ENCODE results near the gene RETREG3. TPM values are rescaled to one million over a fixed set of nuclear protein-coding genes. Genes with fewer than 3 reads are reported as not detected.

RETREG3 gene
- polyA plus RNA-seq, 1 of the 3 experiments (the other 2 are of a cell fraction) = 13.3 TPM

GRCh38 chr17:42586514-42587230 lies 22.5 kb downstream of the RETREG3 start:
- 89% methylated on average over 7 of the region's 7 CpGs for WGBS (ENCODE audit: low lambda C conversion rate)
- H3K4me3 ChIP-seq (ENCODE audit: low read depth in 2 of 2, low read length in 1 of 2) = no peak overlapping the region
- POLR2A ChIA-PET = no interaction called here
- no peak overlapping the region for H3K9ac ChIP-seq
- DNase-seq = no peak
- no peaks in the 10 kb centered on the region for H3K27me3 ChIP-seq (ENCODE audit: insufficient read depth)
- no peaks in the 10 kb centered on the region for H4K20me1 ChIP-seq (ENCODE audit: insufficient read depth)
- CTCF ChIA-PET = interaction anchor here (0.7 to 4.2 kb wide), 4 partner anchors 8 to 177 kb away, joined by 3 to 26 read pairs (median 4); no protein-coding TSS in a partner anchor
- TF ChIP-seq USF1 (IDR thresholded peaks at IDR 0.05; ENCODE audit: borderline replicate concordance, low read depth) = no peak
- no peak for TF ChIP-seq MEF2A (IDR thresholded peaks at IDR 0.05; ENCODE audit: borderline replicate concordance, low read depth)
- no peak for TF ChIP-seq TAF1 (IDR thresholded peaks at IDR 0.05; ENCODE audit: borderline replicate concordance, low read depth, low read length)
- no peak for TF ChIP-seq GABPA (IDR thresholded peaks at IDR 0.05; ENCODE audit: low read depth)
- no peak for TF ChIP-seq EP300 (IDR thresholded peaks at IDR 0.05; ENCODE audit: borderline replicate concordance in 1 of 2, low read depth in 1 of 2, low read length in 1 of 2)
- no peak for TF ChIP-seq MXI1 (IDR thresholded peaks at IDR 0.05; ENCODE audit: low read depth, low read length)
- H3K4me2 ChIP-seq = no peak overlapping the region
- H3K27ac ChIP-seq (ENCODE audit: low read depth in 2 of 2, low read length in 1 of 2) = no peak overlapping the region
- no peaks in the 10 kb centered on the region for H3F3A ChIP-seq (replicated peaks; ENCODE audit: insufficient read depth)
- peaks cover 13% of the 10 kb centered on the region; the same call in 1 of the 2 replicates for H3K79me2 ChIP-seq (ENCODE audit: insufficient read depth)
- peaks cover 44 to 53% of the 10 kb centered on the region in 2 experiments for H3K36me3 ChIP-seq (replicated peaks in 1 of 2; ENCODE audit: control insufficient read depth in 1 of 2, insufficient read depth in 2 of 2, low read length in 1 of 2)
- H3K4me1 ChIP-seq (ENCODE audit: control insufficient read depth in 1 of 2, insufficient read depth in 2 of 2, low read depth in 1 of 2, low read length in 1 of 2) = no peaks in the 10 kb centered on the region
- H3K9me2 ChIP-seq = no peaks in the 10 kb centered on the region
- no peaks in the 10 kb centered on the region for H3K9me3 ChIP-seq
- H2AFZ ChIP-seq (ENCODE audit: low read depth) = no peak overlapping the region

GRCh38 chr17:42585353-42585752 lies 23.8 kb downstream of the RETREG3 start:
- no peak overlapping the region for H3K4me2 ChIP-seq
- H4K20me1 ChIP-seq (ENCODE audit: insufficient read depth) = no peaks in the 10 kb centered on the region
- ChIA-PET POLR2A (no interaction called here), CTCF (interaction anchor here (1.7 to 1.9 kb wide), 2 partner anchors 16 to 178 kb away, joined by 4 to 5 read pairs; no protein-coding TSS in a partner anchor)
- DNase-seq = no peak
- H3F3A ChIP-seq (replicated peaks; ENCODE audit: insufficient read depth) = peaks cover 1% of the 10 kb centered on the region
- H3K27me3 ChIP-seq (ENCODE audit: insufficient read depth) = no peaks in the 10 kb centered on the region
- H3K27ac ChIP-seq (ENCODE audit: low read depth in 2 of 2, low read length in 1 of 2) = no peak overlapping the region
- H3K4me3 ChIP-seq (ENCODE audit: low read depth in 2 of 2, low read length in 1 of 2) = no peak overlapping the region
- no peak overlapping the region for H2AFZ ChIP-seq (ENCODE audit: low read depth)
- no peaks in the 10 kb centered on the region for H3K9me3 ChIP-seq
- H3K9me2 ChIP-seq = no peaks in the 10 kb centered on the region
- TF ChIP-seq ELF1 (IDR thresholded peaks at IDR 0.05) = no peak
- TF ChIP-seq NFIC (IDR thresholded peaks at IDR 0.05; ENCODE audit: borderline replicate concordance) = no peak
- TF ChIP-seq IRF3 (IDR thresholded peaks at IDR 0.05; ENCODE audit: low read depth, low read length) = no peak
- TF ChIP-seq MEF2A (IDR thresholded peaks at IDR 0.05; ENCODE audit: borderline replicate concordance, low read depth) = no peak
- TF ChIP-seq REST (IDR thresholded peaks at IDR 0.05; ENCODE audit: low read depth, low read length) = no peak
- no peak for TF ChIP-seq RFX5 (IDR thresholded peaks at IDR 0.05; ENCODE audit: low read length)
- no peak for TF ChIP-seq TCF12 (IDR thresholded peaks at IDR 0.05)
- no peak for TF ChIP-seq NRF1 (IDR thresholded peaks at IDR 0.05; ENCODE audit: low read depth, low read length)
- peaks cover 41 to 56% of the 10 kb centered on the region in 2 experiments for H3K36me3 ChIP-seq (replicated peaks in 1 of 2; ENCODE audit: control insufficient read depth in 1 of 2, insufficient read depth in 2 of 2, low read length in 1 of 2)
- H3K9ac ChIP-seq = no peak overlapping the region
- WGBS (ENCODE audit: low lambda C conversion rate) = 93% methylated on average over 1 of the region's 1 CpG
- no peaks in the 10 kb centered on the region for H3K4me1 ChIP-seq (ENCODE audit: control insufficient read depth in 1 of 2, insufficient read depth in 2 of 2, low read depth in 1 of 2, low read length in 1 of 2)
- peaks cover 9% of the 10 kb centered on the region; the same call in 1 of the 2 replicates for H3K79me2 ChIP-seq (ENCODE audit: insufficient read depth)
